OCI-LY3 (cell line): ENCODE measurements around the gene SAMD4A.

Source experiments
- H2AFZ ChIP-seq: fragments of 200-600, 300-600 bp; shearing (Covaris generic); 2 replicates; pipeline ENCODE4 v1.6.0; 2014; ENCODE audit warnings: antibody characterized with exemption, low read depth, low read length
- H3K27ac ChIP-seq: fragments of 200-600, 300-600 bp; sonication (generic); 2 replicates; pipeline ENCODE4 v1.5.1; 2014; ENCODE audit warnings: mild to moderate bottlenecking, low read length, moderate library complexity, mixed read lengths
- H3K27me3 ChIP-seq: fragments of 200-600, 300-600 bp; sonication (generic); 2 replicates; pipeline ENCODE4 v1.6.1; 2014; ENCODE audit warnings: low read depth, low read length, mixed read lengths
- H3K36me3 ChIP-seq: fragments of 200-600, 300-600 bp; sonication (generic); replicated peaks from 2 replicates; pipeline ENCODE3; 2014; ENCODE audit warnings: low read depth, low read length, mixed read lengths
- H3K4me1 ChIP-seq: fragments of 300-600, 200-600 bp; sonication (generic); 2 replicates; pipeline ENCODE4 v1.6.1; 2014; ENCODE audit warnings: low read length, mixed read lengths
- H3K4me2 ChIP-seq: fragments of 200-600, 300-600 bp; sonication (generic); 2 replicates; pipeline ENCODE4 v1.6.1; 2014; ENCODE audit warnings: low read length, mixed read lengths
- H3K4me3 ChIP-seq: fragments of 300-600, 200-600 bp; sonication (generic); 2 replicates; pipeline ENCODE4 v1.5.1; 2014; ENCODE audit warnings: antibody characterized with exemption, mild to moderate bottlenecking, low read length, moderate library complexity
- H3K79me2 ChIP-seq: fragments of 300-600, 200-600 bp; shearing (Covaris generic); 2 replicates; pipeline ENCODE4 v1.6.1; 2014; ENCODE audit warnings: mild to moderate bottlenecking, low read length, mixed read lengths
- H3K9ac ChIP-seq: fragments of 300-600, 200-600 bp; shearing (Covaris generic); 2 replicates; pipeline ENCODE4 v1.6.0; 2014; ENCODE audit warnings: mild to moderate bottlenecking, low read length, moderate library complexity
- H3K9me3 ChIP-seq: fragments of 200-600, 300-600 bp; shearing (Covaris generic); 2 replicates; pipeline ENCODE4 v1.6.1; 2014; ENCODE audit warnings: low read length, mixed read lengths; ENCODE audit not compliant: insufficient read depth
- H4K20me1 ChIP-seq: fragments of 200-600, 300-600 bp; sonication (generic); 2 replicates; pipeline ENCODE4 v1.6.1; 2016; ENCODE audit warnings: low read length, mixed read lengths; ENCODE audit not compliant: insufficient read depth
- EZH2phosphoT487 ChIP-seq: fragments of 200-600 bp; shearing (Covaris generic); IDR thresholded peaks from 2 replicates; pipeline ENCODE4 v1.6.1; 2018; ENCODE audit warnings: antibody characterized with exemption, mixed run types, low read depth
- TF ChIP-seq, protein P1 (sequence below): fragments of 200-600, 300-600 bp; sonication (generic); IDR thresholded peaks from 2 replicates; pipeline ENCODE4 v1.5.1; 2014; ENCODE audit warnings: antibody characterized with exemption, low read length, low read depth

Gene SAMD4A

DNA sequence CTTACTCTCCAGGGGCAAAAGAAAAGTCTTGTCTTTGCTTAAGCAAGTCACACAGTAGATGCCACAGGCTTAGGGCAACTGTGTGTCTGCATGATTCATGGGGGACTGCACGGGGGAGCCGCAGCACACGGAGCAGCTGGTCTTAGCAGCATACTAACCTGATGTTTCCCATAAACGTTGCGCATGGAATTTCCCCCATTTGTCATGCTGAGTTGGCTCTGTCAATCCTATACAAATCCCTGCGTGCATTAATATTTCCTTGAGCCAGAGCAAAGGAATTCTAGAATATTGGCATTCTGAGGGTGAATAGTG is 71.2 kb downstream of the SAMD4A start:
- Histone ChIP-seq H3K9ac (no peak overlapping the region), H3K27me3 (peaks cover 26% of the 10 kb centered on the region; the same call in 1 of the 2 replicates), H3K4me3 (no peak overlapping the region), H3K27ac (no peak overlapping the region), H3K4me1 (no peaks in the 10 kb centered on the region), H3K4me2 (no peak overlapping the region), H3K36me3 (no peaks in the 10 kb centered on the region), H3K79me2 (no peaks in the 10 kb centered on the region), H4K20me1 (no peaks in the 10 kb centered on the region), H2AFZ (no peak overlapping the region), H3K9me3 (no peaks in the 10 kb centered on the region)
- TF ChIP-seq EZH2phosphoT487: no peak
- TF ChIP-seq, protein P1, sequence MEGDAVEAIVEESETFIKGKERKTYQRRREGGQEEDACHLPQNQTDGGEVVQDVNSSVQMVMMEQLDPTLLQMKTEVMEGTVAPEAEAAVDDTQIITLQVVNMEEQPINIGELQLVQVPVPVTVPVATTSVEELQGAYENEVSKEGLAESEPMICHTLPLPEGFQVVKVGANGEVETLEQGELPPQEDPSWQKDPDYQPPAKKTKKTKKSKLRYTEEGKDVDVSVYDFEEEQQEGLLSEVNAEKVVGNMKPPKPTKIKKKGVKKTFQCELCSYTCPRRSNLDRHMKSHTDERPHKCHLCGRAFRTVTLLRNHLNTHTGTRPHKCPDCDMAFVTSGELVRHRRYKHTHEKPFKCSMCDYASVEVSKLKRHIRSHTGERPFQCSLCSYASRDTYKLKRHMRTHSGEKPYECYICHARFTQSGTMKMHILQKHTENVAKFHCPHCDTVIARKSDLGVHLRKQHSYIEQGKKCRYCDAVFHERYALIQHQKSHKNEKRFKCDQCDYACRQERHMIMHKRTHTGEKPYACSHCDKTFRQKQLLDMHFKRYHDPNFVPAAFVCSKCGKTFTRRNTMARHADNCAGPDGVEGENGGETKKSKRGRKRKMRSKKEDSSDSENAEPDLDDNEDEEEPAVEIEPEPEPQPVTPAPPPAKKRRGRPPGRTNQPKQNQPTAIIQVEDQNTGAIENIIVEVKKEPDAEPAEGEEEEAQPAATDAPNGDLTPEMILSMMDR: no peak

DNA sequence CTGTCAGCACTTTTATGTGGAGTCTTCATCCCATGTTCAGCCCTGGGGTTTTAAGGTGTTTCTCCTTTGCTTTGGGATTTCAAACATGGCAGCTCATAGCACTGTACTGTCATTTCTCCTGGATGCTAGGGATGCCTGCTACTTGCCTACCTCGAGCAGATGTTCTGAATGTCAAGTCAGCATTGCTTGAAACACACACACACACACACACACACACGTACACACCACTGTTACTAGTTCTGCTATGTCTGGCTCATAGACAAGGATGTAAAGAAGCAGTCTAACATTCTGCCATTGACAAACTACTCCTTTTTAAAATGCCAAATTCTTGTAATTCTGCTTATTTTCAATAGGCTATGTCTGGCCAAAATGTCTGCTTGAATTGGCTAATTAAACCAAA is 72.7 kb downstream of the SAMD4A start:
- Histone ChIP-seq H3K79me2 (no peaks in the 10 kb centered on the region), H3K27ac (no peak overlapping the region), H2AFZ (no peak overlapping the region), H3K9ac (no peak overlapping the region), H3K4me3 (no peak overlapping the region), H3K4me1 (no peaks in the 10 kb centered on the region), H3K27me3 (peaks cover 36% of the 10 kb centered on the region; the same call in 1 of the 2 replicates), H3K36me3 (no peaks in the 10 kb centered on the region), H3K9me3 (no peaks in the 10 kb centered on the region), H4K20me1 (no peaks in the 10 kb centered on the region), H3K4me2 (no peak overlapping the region)
- TF ChIP-seq EZH2phosphoT487: no peak
- TF ChIP-seq, protein P1: no peak

GRCh38 chr14:54640506-54640905 is 73.6 kb downstream of the SAMD4A start:
- Histone ChIP-seq H3K79me2 (no peaks in the 10 kb centered on the region), H3K9me3 (no peaks in the 10 kb centered on the region), H3K4me2 (no peak overlapping the region), H3K9ac (no peak overlapping the region), H3K4me3 (no peak overlapping the region), H3K36me3 (no peaks in the 10 kb centered on the region), H3K4me1 (no peaks in the 10 kb centered on the region), H3K27me3 (peaks cover 36% of the 10 kb centered on the region; the same call in 1 of the 2 replicates), H3K27ac (no peak overlapping the region), H2AFZ (no peak overlapping the region), H4K20me1 (no peaks in the 10 kb centered on the region)
- TF ChIP-seq, protein P1: no peak
- TF ChIP-seq EZH2phosphoT487: no peak

DNA sequence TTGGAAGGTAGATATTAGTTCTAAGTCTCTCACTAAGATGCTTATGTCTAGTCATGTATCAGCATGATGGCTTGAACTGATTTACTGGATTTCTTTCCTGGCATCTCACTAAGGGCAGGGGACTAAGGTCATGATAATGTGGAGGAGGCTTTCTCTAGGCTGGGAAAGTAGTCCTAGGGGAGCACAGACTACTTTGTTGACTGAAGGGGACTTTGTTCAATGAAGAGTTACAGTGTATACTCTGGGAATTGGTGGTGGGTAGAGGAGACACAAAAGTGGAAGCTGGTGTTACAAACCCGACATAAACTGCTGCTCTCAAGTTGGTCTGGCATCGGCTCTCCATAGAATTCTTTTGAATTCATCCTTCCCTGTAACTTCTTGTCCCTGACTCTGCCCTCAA is 75.2 kb downstream of the SAMD4A start:
- Histone ChIP-seq H3K27me3 (peaks cover 36% of the 10 kb centered on the region; the same call in 1 of the 2 replicates), H3K4me3 (no peak overlapping the region), H4K20me1 (no peaks in the 10 kb centered on the region), H3K79me2 (no peaks in the 10 kb centered on the region), H2AFZ (no peak overlapping the region), H3K36me3 (no peaks in the 10 kb centered on the region), H3K9me3 (no peaks in the 10 kb centered on the region), H3K9ac (no peak overlapping the region), H3K4me2 (no peak overlapping the region), H3K27ac (no peak overlapping the region), H3K4me1 (no peaks in the 10 kb centered on the region)
- TF ChIP-seq, protein P1: no peak
- TF ChIP-seq EZH2phosphoT487: no peak
